ENCODE results near the gene ALKBH3. TPM values are rescaled to one million over a fixed set of nuclear protein-coding genes. Genes with fewer than 3 reads are reported as not detected.

Gene ALKBH3
- total and polyA plus RNA-seq, 11 donors: 13.1 to 24.7 (median 20.5) TPM

GRCh38 chr11:43856993-43857392 lies 23.6 kb upstream of the ALKBH3 start:
- Histone ChIP-seq H3K4me3 (no peak overlapping the region), H3K9me3 (peaks cover 0 to 17% (median 2%) of the 10 kb centered on the region in 12 donors), H3K4me1 (no peaks in the 10 kb centered on the region), H3K27ac (no peak overlapping the region), H3K27me3 (no peaks in the 10 kb centered on the region), H3K36me3 (peaks cover 0 to 36% (median 16%) of the 10 kb centered on the region in 9 donors)
- ATAC-seq: no peak
- DNase-seq: no peak
- no peak for TF ChIP-seq POLR2A (IDR thresholded peaks at IDR 0.05)
- 94 to 97% (median 95%) methylated on average over 3 of the region's 3 CpGs for WGBS, 4 donors
- intact Hi-C loops (cut with DNase I): loop anchor here in 1 of 10 donors (10.0 kb wide), 1 partner anchor 212 kb away; no protein-coding TSS in a partner anchor

- 75 to 92% (median 84%) methylated on average over 2 of the region's 2 CpGs for whole genome bisulfite sequencing, 4 donors
- no peak for ATAC-seq
Observed at GRCh38 chr11:43861141-43861540, 19.5 kb upstream of the ALKBH3 start.

GRCh38 chr11:43866520-43866919 lies 14.1 kb upstream of the ALKBH3 start:
- Histone ChIP-seq H3K36me3 (no peaks in the 10 kb centered on the region), H3K4me1 (peaks cover 0 to 17% (median 0%) of the 10 kb centered on the region in 12 donors), H3K4me3 (no peak overlapping the region), H3K27me3 (peaks cover 0 to 10% (median 0%) of the 10 kb centered on the region in 9 donors), H3K27ac (no peak overlapping the region), H3K9me3 (peaks cover 0 to 6% (median 0%) of the 10 kb centered on the region in 12 donors)
- 72 to 76% (median 73%) methylated on average over 2 of the region's 2 CpGs for WGBS, 4 donors
- TF ChIP-seq CTCF (IDR thresholded peaks at IDR 0.05): no peak
- no peak for TF ChIP-seq POLR2A (IDR thresholded peaks at IDR 0.05)
- ATAC-seq: no peak
- intact Hi-C loops (cut with DNase I): no loop called here
- no peak for DNase-seq

More at GRCh38 chr11:43861141-43861540, 19.5 kb upstream of the ALKBH3 start:
- no peaks in the 10 kb centered on the region for H3K4me1 ChIP-seq
- no peak overlapping the region for H3K4me3 ChIP-seq
- H3K36me3 ChIP-seq: peaks cover 0 to 13% (median 4%) of the 10 kb centered on the region in 9 donors
- H3K27me3 ChIP-seq: no peaks in the 10 kb centered on the region
- H3K27ac ChIP-seq: no peak overlapping the region
- intact Hi-C loops (cut with DNase I): no loop called here
- DNase-seq: no peak
- H3K9me3 ChIP-seq: peaks cover 0 to 19% (median 2%) of the 10 kb centered on the region in 12 donors
- no peak for TF ChIP-seq CTCF (IDR thresholded peaks at IDR 0.05)
- TF ChIP-seq POLR2A (IDR thresholded peaks at IDR 0.05): no peak

GRCh38 chr11:43866969-43867368 lies 13.7 kb upstream of the ALKBH3 start:
- no peak overlapping the region for H3K4me3 ChIP-seq
- no peaks in the 10 kb centered on the region for H3K36me3 ChIP-seq
- DNase-seq (no peak), ATAC-seq (no peak)
- intact Hi-C loops (cut with DNase I): no loop called here
- no peak overlapping the region for H3K27ac ChIP-seq
- TF ChIP-seq POLR2A (IDR thresholded peaks at IDR 0.05): no peak
- no peak for TF ChIP-seq CTCF (IDR thresholded peaks at IDR 0.05)
- peaks cover 0 to 17% (median 0%) of the 10 kb centered on the region in 12 donors for H3K4me1 ChIP-seq
- peaks cover 0 to 13% (median 0%) of the 10 kb centered on the region in 9 donors for H3K27me3 ChIP-seq
- H3K9me3 ChIP-seq: peaks cover 0 to 1% (median 0%) of the 10 kb centered on the region in 12 donors

Data from heart left ventricle (tissue), 16 donors.